Nephron (organoid): ENCODE results near the gene MRFAP1L1.

Experiments used
- H3K27ac Mint-ChIP-seq, 3 experiments: 2 replicates each; pipeline ENCODE4 v1.8.0; 2020; ENCODE audit warnings: mixed read lengths in 3 of 3, mild to moderate bottlenecking in 2 of 3, moderate library complexity in 1 of 3
- H3K27me3 Mint-ChIP-seq: 2 replicates; pipeline ENCODE4 v1.8.0; 2021; ENCODE audit warnings: low read depth, mild to moderate bottlenecking, moderate library complexity, mixed read lengths
- H3K36me3 Mint-ChIP-seq: 2 replicates; pipeline ENCODE4 v1.8.0; 2020; ENCODE audit warnings: low read depth, mixed read lengths
- H3K4me1 Mint-ChIP-seq: 2 replicates; pipeline ENCODE4 v1.8.0; 2020; ENCODE audit warnings: mixed read lengths
- H3K4me3 Mint-ChIP-seq, 3 experiments: 2 replicates each; pipeline ENCODE4 v1.8.0; 2020; ENCODE audit warnings: mild to moderate bottlenecking in 3 of 3, mixed read lengths in 3 of 3, moderate library complexity in 2 of 3
- H3K9me3 Mint-ChIP-seq: 2 replicates; pipeline ENCODE4 v1.8.0; 2020; ENCODE audit warnings: mixed read lengths
- TF ChIP-seq, protein P1 (sequence below), 3 experiments: fragments of 200-600 bp; sonication (generic); IDR thresholded peaks; one replicate each; pipeline ENCODE4 v1.5.0; 2021; ENCODE audit warnings: antibody characterized with exemption in 3 of 3; ENCODE audit not compliant: unreplicated experiment in 3 of 3

The MRFAP1L1 gene

GRCh38 chr4:6692379-6692778 is 17.3 kb downstream of the MRFAP1L1 start:
- peaks cover 29% of the 10 kb centered on the region for H3K4me1 Mint-ChIP-seq
- no peaks in the 10 kb centered on the region for H3K36me3 Mint-ChIP-seq
- TF ChIP-seq, protein P1, sequence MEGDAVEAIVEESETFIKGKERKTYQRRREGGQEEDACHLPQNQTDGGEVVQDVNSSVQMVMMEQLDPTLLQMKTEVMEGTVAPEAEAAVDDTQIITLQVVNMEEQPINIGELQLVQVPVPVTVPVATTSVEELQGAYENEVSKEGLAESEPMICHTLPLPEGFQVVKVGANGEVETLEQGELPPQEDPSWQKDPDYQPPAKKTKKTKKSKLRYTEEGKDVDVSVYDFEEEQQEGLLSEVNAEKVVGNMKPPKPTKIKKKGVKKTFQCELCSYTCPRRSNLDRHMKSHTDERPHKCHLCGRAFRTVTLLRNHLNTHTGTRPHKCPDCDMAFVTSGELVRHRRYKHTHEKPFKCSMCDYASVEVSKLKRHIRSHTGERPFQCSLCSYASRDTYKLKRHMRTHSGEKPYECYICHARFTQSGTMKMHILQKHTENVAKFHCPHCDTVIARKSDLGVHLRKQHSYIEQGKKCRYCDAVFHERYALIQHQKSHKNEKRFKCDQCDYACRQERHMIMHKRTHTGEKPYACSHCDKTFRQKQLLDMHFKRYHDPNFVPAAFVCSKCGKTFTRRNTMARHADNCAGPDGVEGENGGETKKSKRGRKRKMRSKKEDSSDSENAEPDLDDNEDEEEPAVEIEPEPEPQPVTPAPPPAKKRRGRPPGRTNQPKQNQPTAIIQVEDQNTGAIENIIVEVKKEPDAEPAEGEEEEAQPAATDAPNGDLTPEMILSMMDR (IDR thresholded peaks at IDR 0.05; ENCODE audit: unreplicated experiment in 3 of 3) = no peak
- peak overlapping the region in 1 of 3 experiments; percentile 3 for H3K4me3 Mint-ChIP-seq
- peak overlapping the region; percentile 93 to 96 (median 95) for H3K27ac Mint-ChIP-seq
- no peaks in the 10 kb centered on the region for H3K9me3 Mint-ChIP-seq
- no peaks in the 10 kb centered on the region for H3K27me3 Mint-ChIP-seq

GRCh38 chr4:6689506-6689960 is 20.1 kb downstream of the MRFAP1L1 start:
- H3K27ac Mint-ChIP-seq = no peak overlapping the region
- peaks cover 23% of the 10 kb centered on the region for H3K4me1 Mint-ChIP-seq
- TF ChIP-seq, protein P1 (IDR thresholded peaks at IDR 0.05; ENCODE audit: unreplicated experiment in 3 of 3) = no peak
- H3K36me3 Mint-ChIP-seq = no peaks in the 10 kb centered on the region
- peaks cover 6% of the 10 kb centered on the region for H3K27me3 Mint-ChIP-seq
- H3K4me3 Mint-ChIP-seq = no peak overlapping the region
- H3K9me3 Mint-ChIP-seq = no peaks in the 10 kb centered on the region

DNA sequence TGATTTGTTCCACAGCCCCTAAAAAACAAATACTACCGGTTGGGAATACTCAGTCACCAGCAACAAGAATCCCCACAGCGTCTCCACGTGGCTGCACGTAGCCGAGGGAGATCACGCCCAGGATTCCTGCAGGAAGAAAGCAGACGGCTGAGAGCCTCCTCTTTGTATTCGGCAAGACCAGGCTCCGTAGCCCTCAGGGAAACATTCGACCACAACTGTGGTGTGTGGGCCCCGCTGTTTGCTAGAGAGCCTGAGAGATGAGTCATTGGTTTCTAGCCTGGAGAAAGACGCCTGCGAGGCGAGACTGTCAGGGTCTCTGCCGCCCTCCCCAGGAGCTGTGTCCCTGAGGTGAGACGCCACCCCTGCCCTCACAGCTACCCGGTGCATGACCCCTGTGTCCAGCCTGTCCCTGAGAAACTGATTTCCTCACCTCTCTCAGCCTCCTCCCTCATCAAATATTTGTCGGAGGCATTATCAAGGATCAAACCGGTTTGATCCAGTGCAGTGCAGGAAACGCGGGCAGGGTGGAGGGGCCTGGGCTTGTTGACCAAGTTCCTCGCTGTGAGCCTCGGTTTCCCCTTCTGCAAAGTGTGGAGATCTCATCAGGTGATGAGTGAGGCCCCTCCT is 20.7 kb downstream of the MRFAP1L1 start:
- Mint-ChIP-seq H3K4me1 (peaks cover 23% of the 10 kb centered on the region), H3K4me3 (no peak overlapping the region), H3K27ac (peak overlapping the region; percentile 38 to 93 (median 74)), H3K9me3 (no peaks in the 10 kb centered on the region), H3K27me3 (peaks cover 6% of the 10 kb centered on the region), H3K36me3 (no peaks in the 10 kb centered on the region)
- TF ChIP-seq, protein P1 (IDR thresholded peaks at IDR 0.05; ENCODE audit: unreplicated experiment in 3 of 3) = no peak

DNA sequence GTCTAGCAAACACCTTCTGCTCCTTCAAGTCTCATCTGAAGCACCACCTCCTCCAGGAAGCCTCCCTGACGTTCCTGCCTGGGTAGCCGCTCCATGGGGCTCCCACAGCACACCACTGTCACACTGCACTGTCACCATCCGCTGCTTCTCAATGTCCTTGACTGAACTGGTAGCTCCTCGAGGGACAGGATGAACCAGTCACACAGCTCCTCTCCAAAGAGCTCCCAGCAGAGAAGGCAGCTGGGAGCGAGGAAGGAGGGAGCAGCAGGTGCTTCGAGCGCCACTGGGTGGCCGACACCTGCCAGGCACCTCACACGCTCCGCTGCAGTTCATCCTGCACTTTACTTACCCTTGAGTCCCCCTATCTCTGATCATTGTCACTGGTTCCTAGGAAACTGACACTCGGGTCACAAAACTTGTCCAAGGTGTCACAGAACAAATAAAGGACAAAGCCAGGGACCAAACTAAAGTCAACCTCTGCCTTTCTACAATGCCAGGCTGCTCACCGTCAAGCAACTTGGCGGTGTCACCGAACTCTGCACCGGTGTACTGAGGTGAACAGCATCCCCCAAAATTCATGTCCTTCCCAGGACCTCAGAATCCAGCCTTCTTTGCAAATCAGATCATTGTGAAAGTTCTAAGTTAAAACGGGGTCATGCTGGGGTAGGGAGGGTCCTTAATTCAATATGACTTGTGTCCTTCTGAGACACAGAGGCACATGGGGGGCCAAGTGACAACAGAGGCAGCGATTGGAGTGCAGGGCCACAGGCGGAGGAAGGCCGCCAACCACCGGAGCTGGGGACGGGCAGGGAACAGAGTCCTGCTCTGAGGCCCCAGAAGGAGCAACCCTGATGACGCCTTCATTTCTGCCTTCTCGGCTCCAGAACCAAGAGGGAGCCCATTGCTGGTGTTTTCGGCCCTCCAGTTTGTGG is 21.5 kb downstream of the MRFAP1L1 start:
- peak overlapping the region in 2 of 3 experiments; percentile 74 to 93 for H3K27ac Mint-ChIP-seq
- H3K27me3 Mint-ChIP-seq = peaks cover 6% of the 10 kb centered on the region
- no peaks in the 10 kb centered on the region for H3K9me3 Mint-ChIP-seq
- no peaks in the 10 kb centered on the region for H3K36me3 Mint-ChIP-seq
- no peak overlapping the region for H3K4me3 Mint-ChIP-seq
- TF ChIP-seq, protein P1 (IDR thresholded peaks at IDR 0.05; ENCODE audit: unreplicated experiment in 3 of 3) = no peak
- H3K4me1 Mint-ChIP-seq = peaks cover 15% of the 10 kb centered on the region

- no peaks in the 10 kb centered on the region for H3K9me3 Mint-ChIP-seq
- H3K36me3 Mint-ChIP-seq = no peaks in the 10 kb centered on the region
- H3K4me1 Mint-ChIP-seq = peaks cover 5% of the 10 kb centered on the region
- H3K27me3 Mint-ChIP-seq = peaks cover 6% of the 10 kb centered on the region
- no peak overlapping the region for H3K27ac Mint-ChIP-seq
- no peak overlapping the region for H3K4me3 Mint-ChIP-seq
- TF ChIP-seq, protein P1 (IDR thresholded peaks at IDR 0.05; ENCODE audit: unreplicated experiment in 3 of 3) = no peak
Measured at GRCh38 chr4:6686104-6686787, 23.4 kb downstream of the MRFAP1L1 start.
